ENCODE results near the gene NF1.
A peak's percentile ranks its signal among the peaks of the same experiment; 100 is the strongest.
"Not testable (repeated sequence)": the region's sequence is repeated elsewhere in the genome, so short reads cannot be mapped to it uniquely, and the experiment has no call there.

Gene NF1

DNA sequence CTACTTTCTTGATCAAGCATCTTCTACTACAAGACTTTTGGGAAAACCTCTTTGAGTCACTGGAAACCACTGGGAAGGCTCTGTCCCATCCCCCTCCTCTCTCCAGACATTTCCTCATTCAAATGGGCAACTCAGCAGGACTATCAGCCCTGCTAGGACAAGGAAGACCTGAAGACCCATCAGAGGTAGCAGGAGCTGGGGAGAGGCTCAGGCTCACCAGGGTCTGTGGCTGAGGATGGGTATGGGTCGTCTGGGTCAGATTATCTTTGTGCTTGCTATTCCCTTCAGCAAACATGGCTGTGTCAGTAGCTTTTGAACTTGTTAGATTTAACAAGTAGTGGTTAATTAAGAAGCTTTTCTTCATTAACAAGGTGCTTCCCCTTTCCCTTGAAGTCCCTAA lies 15.0 kb upstream of the NF1 start:
- no peak overlapping the region for H3K27ac ChIP-seq
- no peak overlapping the region for H3K4me3 ChIP-seq
- no peak for TF ChIP-seq CTCF (IDR thresholded peaks at IDR 0.05)
- DNase-seq (ENCODE audit: low spot score): no peak

DNA sequence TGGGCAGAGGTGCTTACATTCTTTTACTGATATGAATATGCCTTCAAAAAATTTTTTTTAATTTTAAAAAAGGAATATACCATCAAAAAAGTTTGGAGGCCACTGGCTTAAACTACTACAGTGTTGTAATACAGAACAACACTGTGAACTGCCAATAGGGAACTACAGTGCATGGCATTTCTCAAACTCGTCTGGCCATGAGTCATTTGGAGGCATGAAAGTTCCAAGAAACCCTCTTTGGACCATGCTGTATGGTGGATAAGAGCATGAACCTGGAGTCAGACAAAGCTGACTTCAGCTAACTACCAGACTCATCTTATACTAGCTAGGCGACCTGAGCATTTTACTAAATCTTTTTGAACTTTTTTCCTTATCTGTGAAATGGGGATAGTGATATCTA lies 9.2 kb upstream of the NF1 start:
- TF ChIP-seq CTCF (IDR thresholded peaks at IDR 0.05): no peak
- no peak for DNase-seq (ENCODE audit: low spot score)
- Histone ChIP-seq H3K4me3 (no peak overlapping the region), H3K27ac (no peak overlapping the region)

DNA sequence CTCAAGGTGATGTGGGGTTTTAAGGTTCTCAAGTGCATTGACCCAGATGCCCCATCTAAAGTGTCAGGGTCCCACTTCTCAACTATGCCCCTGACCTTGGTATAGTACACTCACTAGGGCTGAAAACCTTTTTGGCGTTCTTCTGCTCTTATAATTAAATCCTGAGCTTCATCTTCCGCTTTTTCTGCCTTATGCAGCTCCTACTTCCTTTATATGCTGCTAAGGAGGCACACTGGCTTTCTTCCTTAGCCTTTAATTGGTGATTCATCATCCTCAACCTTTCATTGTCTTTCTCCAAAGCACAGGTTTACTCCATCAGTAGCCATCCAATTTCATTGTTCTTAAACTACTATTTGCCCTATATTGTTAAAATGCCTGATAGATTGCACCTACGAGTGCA lies 5.3 kb upstream of the NF1 start:
- DNase-seq (ENCODE audit: low spot score): no peak
- H3K27ac ChIP-seq: no peak overlapping the region
- H3K4me3 ChIP-seq: no peak overlapping the region
- TF ChIP-seq CTCF (IDR thresholded peaks at IDR 0.05): no peak

DNA sequence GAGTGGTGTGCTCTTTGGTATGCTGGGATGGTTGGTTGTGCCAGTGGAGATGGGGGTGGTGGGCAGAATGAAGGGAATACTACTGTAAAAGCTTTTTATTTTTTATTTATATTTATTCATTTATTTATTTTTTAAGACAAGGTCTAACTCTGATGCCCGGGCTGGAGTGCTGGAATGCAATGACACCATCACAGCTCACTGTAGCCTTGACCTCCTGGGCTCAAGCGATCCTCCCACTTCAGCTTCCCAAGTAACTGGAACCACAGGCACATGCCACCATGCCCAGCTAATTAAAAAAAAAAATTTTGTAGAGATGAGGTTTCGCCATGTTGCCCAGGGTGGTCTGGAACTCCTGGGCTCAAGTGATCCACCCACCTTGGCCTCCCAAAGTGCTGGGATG lies 4.1 kb upstream of the NF1 start:
- H3K27ac ChIP-seq; DNase-seq (ENCODE audit: low spot score); H3K4me3 ChIP-seq: not testable (repeated sequence)

DNA sequence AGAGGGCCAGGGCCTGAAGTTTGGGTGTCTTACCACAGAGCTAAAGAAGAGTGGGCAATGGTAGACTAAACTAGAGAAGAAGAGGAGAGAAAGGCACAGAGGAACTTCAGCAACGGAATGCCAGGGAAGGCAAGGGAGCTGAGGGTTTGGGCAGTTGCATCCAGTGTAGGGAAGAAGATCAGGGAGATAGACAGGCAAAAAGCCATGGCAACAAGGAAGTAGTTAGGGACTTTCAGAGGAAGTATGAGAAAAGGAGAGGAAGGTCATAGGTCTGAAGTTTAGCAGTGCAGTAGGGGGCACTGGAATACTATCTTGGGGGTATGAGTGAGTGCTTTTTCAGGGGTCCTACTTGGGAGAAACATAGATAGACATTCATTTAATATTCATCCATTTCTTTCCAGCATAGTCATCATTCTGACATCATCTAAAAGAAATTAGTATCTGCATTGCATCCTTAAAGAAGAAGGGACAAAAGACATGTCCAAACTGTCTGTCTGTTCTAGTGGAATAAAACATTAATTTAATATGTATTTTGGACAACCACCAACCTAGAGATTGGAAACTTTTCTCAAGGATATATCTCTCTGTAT lies 2.2 kb upstream of the NF1 start:
- Histone ChIP-seq H3K4me3 (no peak overlapping the region), H3K27ac (no peak overlapping the region)
- no peak for TF ChIP-seq CTCF (IDR thresholded peaks at IDR 0.05)
- no peak for DNase-seq (ENCODE audit: low spot score)

- DNase-seq (ENCODE audit: low spot score): no peak
- peak overlapping the region; percentile 92 to 98 for H3K27ac ChIP-seq
- peak overlapping the region; percentile 99 for H3K4me3 ChIP-seq
- no peak for TF ChIP-seq CTCF (IDR thresholded peaks at IDR 0.05)
These were observed 744 bp upstream of the NF1 start for GRCh38 chr17:31093866-31094599.

DNA sequence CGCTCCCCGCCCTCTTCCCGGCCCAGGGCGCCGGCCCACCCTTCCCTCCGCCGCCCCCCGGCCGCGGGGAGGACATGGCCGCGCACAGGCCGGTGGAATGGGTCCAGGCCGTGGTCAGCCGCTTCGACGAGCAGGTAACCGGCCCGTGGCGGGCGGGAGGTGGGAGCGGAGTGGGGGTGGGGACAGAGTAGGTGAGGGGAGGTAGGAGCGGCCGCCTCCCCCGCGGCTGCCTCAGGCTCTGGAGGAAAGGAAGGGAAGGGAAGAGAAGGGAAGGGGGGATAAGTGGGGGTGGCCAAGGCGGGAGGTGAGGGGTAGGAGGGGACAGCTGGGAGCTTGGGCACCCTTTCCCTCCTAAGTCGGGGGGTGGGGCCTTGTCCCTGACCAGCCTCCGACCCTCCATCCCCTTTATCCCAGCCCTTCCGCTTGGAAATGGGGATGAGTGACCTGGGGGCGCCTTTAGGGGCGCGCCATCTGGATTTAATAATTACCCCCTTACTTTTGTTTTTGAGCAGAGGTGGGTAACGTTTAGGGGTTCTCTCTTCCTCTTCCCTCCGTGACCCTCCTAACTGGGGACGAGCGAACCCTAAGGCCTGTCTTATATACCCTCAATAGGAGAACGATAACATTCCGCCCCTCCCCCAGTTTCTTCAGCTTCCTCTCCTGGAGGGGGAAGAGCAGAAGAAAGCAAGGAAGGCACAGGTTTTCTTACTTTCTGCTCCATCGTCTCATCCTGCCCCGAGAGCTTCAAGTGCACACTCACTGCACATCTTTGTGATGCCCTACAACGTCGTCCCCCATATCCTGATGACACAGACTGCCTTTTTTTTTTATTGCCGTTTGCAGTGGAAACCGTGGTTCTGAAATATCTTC lies 694 bp downstream of the NF1 start:
- TF ChIP-seq CTCF (IDR thresholded peaks at IDR 0.05): no peak
- peak overlapping the region; percentile 99 for H3K4me3 ChIP-seq

More for the DNA sequence above, 694 bp downstream of the NF1 start:
- peak; percentile 79 for DNase-seq (ENCODE audit: low spot score)
- H3K27ac ChIP-seq: peak overlapping the region; percentile 92 to 98
